Neural cell (in vitro differentiated cells): ENCODE measurements around the gene TSEN54. TPM values are rescaled to one million over a fixed set of nuclear protein-coding genes. Genes with fewer than 3 reads are reported as not detected.

Experiments used
- H2AFZ ChIP-seq: fragments of 200-600, 300-800 bp; sonication (generic), shearing (Covaris generic); 2 replicates; pipeline ENCODE4 v1.6.0; 2014; ENCODE audit warnings: low read depth, mild to moderate bottlenecking, antibody characterized with exemption, low read length, moderate library complexity
- H3F3A ChIP-seq: fragments of 200-600 bp; shearing (Covaris generic); 2 replicates; pipeline ENCODE4 v1.6.1; 2016; ENCODE audit warnings: mild to moderate bottlenecking, moderate library complexity, mixed read lengths, antibody characterized with exemption, low read length; ENCODE audit not compliant: insufficient read depth, poor library complexity, severe bottlenecking
- H3K27ac ChIP-seq: fragments of 200-600, 300-800 bp; sonication (generic), shearing (Covaris generic); 2 replicates; pipeline ENCODE4 v1.5.1; 2014; ENCODE audit warnings: mild to moderate bottlenecking, low read length, moderate library complexity
- H3K27me3 ChIP-seq: fragments of 300-800, 200-600 bp; sonication (generic), shearing (Covaris generic); 2 replicates; pipeline ENCODE4 v1.6.0; 2014; ENCODE audit warnings: mild to moderate bottlenecking, low read depth, low read length, moderate library complexity; ENCODE audit not compliant: insufficient read depth
- H3K36me3 ChIP-seq: fragments of 300-800, 200-600 bp; sonication (generic), shearing (Covaris generic); 2 replicates; pipeline ENCODE4 v1.5.1; 2014; ENCODE audit warnings: mild to moderate bottlenecking, antibody characterized with exemption, low read length, moderate library complexity; ENCODE audit not compliant: insufficient read depth
- H3K4me2 ChIP-seq: fragments of 300-800, 200-600 bp; sonication (generic), shearing (Covaris generic); 2 replicates; pipeline ENCODE4 v1.6.0; 2014; ENCODE audit warnings: mild to moderate bottlenecking, low read length
- H3K4me3 ChIP-seq: fragments of 300-800, 200-600 bp; sonication (generic), shearing (Covaris generic); 2 replicates; pipeline ENCODE4 v1.5.1; 2014; ENCODE audit warnings: mild to moderate bottlenecking, low read length, moderate library complexity
- H3K79me2 ChIP-seq: fragments of 200-600 bp; shearing (Covaris generic); replicated peaks from 2 replicates; pipeline ENCODE4 v1.6.0; 2014; ENCODE audit warnings: mild to moderate bottlenecking, low read length, moderate library complexity; ENCODE audit not compliant: insufficient read depth
- H3K9ac ChIP-seq: fragments of 300-800, 200-600 bp; sonication (generic), shearing (Covaris generic); 2 replicates; pipeline ENCODE4 v1.6.1; 2016; ENCODE audit warnings: mild to moderate bottlenecking, low read length, mixed read lengths
- H3K9me2 ChIP-seq: fragments of 200-600 bp; shearing (Covaris generic); 2 replicates; pipeline ENCODE4 v1.6.1; 2016; ENCODE audit warnings: mild to moderate bottlenecking, low read length, mixed read lengths; ENCODE audit not compliant: insufficient read depth
- H3K9me3 ChIP-seq: fragments of 200-600, 300-800 bp; sonication (generic), shearing (Covaris generic); 2 replicates; pipeline ENCODE4 v1.6.1; 2016; ENCODE audit warnings: mild to moderate bottlenecking, mixed run types, low read length, moderate library complexity, mixed read lengths
- H4K20me1 ChIP-seq: fragments of 200-600 bp; shearing (Covaris generic); 2 replicates; pipeline ENCODE4 v1.6.1; 2016; ENCODE audit warnings: mild to moderate bottlenecking, mixed run types; ENCODE audit not compliant: insufficient read depth
- EP300 ChIP-seq: fragments of 450-650 bp; conservative IDR thresholded peaks from 2 replicates; pipeline ENCODE4 v1.6.1; 2014; ENCODE audit warnings: antibody characterized with exemption, mild to moderate bottlenecking, moderate library complexity; ENCODE audit not compliant: poor library complexity, severe bottlenecking
- EZH2 ChIP-seq: fragments of 200-600, 300-800 bp; shearing (Covaris generic), sonication (generic); IDR thresholded peaks from 2 replicates; pipeline ENCODE4 v1.6.1; 2014; ENCODE audit warnings: antibody characterized with exemption, low read length, borderline replicate concordance, mild to moderate bottlenecking; ENCODE audit not compliant: insufficient read depth, poor library complexity, severe bottlenecking
- MXI1 ChIP-seq: fragments of 450-650 bp; conservative IDR thresholded peaks from 2 replicates; pipeline ENCODE4 v1.6.1; 2014; ENCODE audit warnings: antibody characterized with exemption, mild to moderate bottlenecking; ENCODE audit not compliant: poor library complexity, severe bottlenecking
- POLR2AphosphoS5 ChIP-seq: IDR thresholded peaks from 2 replicates; pipeline ENCODE4 v1.6.1; 2012
- RAD21 ChIP-seq: fragments of 450-650 bp; conservative IDR thresholded peaks from 2 replicates; pipeline ENCODE4 v1.6.1; 2014; ENCODE audit warnings: antibody characterized with exemption, mild to moderate bottlenecking, moderate library complexity
- SMC3 ChIP-seq: fragments of 450-650 bp; conservative IDR thresholded peaks from 2 replicates; pipeline ENCODE4 v1.6.1; 2014; ENCODE audit warnings: antibody characterized with exemption, mild to moderate bottlenecking, moderate library complexity; ENCODE audit not compliant: poor library complexity
- TAF1 ChIP-seq: IDR thresholded peaks from 2 replicates; pipeline ENCODE4 v1.6.1; 2012; ENCODE audit warnings: low read depth
- polyA plus RNA-seq: library from polyadenylated mRNA; depleted of rRNA; stranded (reverse); fragments of >200 nt; gene quantifications from 2 replicates; pipeline ENCODE4 v1.2.3, GENCODE V29; 2014
- TF ChIP-seq, protein P1 (sequence below): fragments of 450-650 bp; IDR thresholded peaks from 2 replicates; pipeline ENCODE4 v1.5.1; 2014; ENCODE audit warnings: antibody characterized with exemption, mild to moderate bottlenecking, moderate library complexity; ENCODE audit not compliant: poor library complexity, severe bottlenecking
- TF ChIP-seq, protein P2 (sequence below): IDR thresholded peaks from 2 replicates; pipeline ENCODE4 v1.6.1; 2012; ENCODE audit warnings: borderline replicate concordance

Gene TSEN54
- polyA plus RNA-seq, 1 donor from 2014 or later: 32.2 TPM

DNA sequence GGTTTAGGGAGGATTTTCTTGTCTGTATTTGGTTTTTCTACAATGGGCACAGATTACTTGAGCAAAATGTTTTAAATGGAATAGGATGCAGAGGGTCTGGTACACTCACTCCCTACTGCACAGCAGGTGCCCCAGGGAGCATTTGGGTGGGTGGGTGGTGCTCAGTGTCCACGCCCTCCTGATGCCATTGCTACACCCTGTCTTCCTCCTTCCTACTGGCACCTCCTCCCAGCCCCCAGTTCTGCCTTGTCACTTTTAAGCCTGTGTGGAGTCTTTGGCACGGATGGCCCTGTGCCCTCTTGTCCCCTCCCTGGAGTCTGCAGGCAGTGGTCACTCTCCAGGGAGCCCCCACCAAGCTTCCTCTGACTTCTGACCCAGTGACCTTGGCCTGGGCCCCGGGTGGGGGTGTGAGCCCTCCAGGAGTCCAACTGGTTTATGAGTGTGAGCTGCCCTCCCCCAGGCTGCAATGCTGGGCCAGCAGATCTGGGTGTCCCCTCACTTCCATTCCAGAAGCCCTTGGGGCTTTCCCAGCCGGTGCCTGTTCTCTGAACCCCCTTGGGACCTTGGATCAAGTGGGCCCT is 24.7 kb downstream of the TSEN54 start:
- H3K4me2 ChIP-seq: no peak overlapping the region

DNA sequence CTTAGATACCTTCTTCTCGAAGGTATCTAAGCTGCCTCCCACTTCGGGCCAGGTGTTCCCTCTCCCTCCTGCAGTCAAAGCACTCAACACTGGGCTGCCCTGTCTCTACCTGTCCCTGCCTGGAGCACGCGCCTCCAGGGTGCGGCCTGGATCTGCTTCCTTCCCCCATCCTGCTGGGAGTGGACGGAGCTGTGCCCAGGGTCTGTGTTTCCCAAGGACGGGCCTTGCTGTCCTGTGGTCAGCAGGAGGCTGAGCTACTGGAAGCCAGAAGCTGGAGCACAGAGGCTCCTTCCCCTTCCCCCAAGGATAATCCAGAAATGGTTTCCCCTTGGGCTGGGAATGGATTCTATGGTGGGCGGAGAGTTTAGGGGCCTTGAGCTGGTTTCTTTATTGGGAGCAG is 25.9 kb downstream of the TSEN54 start:
- no peaks in the 10 kb centered on the region for H3K9me2 ChIP-seq
- H3K36me3 ChIP-seq: no peaks in the 10 kb centered on the region
- no peaks in the 10 kb centered on the region for H3K27me3 ChIP-seq
- no peak overlapping the region for H3K27ac ChIP-seq
- no peak overlapping the region for H3K9ac ChIP-seq
- H3K79me2 ChIP-seq: no peaks in the 10 kb centered on the region
- no peak overlapping the region for H3K4me2 ChIP-seq
- no peak overlapping the region for H3K4me3 ChIP-seq
- TF ChIP-seq, protein P1, sequence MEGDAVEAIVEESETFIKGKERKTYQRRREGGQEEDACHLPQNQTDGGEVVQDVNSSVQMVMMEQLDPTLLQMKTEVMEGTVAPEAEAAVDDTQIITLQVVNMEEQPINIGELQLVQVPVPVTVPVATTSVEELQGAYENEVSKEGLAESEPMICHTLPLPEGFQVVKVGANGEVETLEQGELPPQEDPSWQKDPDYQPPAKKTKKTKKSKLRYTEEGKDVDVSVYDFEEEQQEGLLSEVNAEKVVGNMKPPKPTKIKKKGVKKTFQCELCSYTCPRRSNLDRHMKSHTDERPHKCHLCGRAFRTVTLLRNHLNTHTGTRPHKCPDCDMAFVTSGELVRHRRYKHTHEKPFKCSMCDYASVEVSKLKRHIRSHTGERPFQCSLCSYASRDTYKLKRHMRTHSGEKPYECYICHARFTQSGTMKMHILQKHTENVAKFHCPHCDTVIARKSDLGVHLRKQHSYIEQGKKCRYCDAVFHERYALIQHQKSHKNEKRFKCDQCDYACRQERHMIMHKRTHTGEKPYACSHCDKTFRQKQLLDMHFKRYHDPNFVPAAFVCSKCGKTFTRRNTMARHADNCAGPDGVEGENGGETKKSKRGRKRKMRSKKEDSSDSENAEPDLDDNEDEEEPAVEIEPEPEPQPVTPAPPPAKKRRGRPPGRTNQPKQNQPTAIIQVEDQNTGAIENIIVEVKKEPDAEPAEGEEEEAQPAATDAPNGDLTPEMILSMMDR: no peak
- no peak overlapping the region for H2AFZ ChIP-seq
- H4K20me1 ChIP-seq: no peaks in the 10 kb centered on the region
- no peaks in the 10 kb centered on the region for H3F3A ChIP-seq
- no peaks in the 10 kb centered on the region for H3K9me3 ChIP-seq

More for the DNA sequence above, 24.7 kb downstream of the TSEN54 start:
- H3K27ac ChIP-seq: no peak overlapping the region
- no peaks in the 10 kb centered on the region for H3K79me2 ChIP-seq
- H3K9ac ChIP-seq: no peak overlapping the region
- no peak overlapping the region for H2AFZ ChIP-seq
- H3K4me3 ChIP-seq: no peak overlapping the region
- no peaks in the 10 kb centered on the region for H4K20me1 ChIP-seq
- TF ChIP-seq RAD21 (no peak), SMC3 (no peak), EZH2 (no peak), MXI1 (no peak), EP300 (no peak), TAF1 (no peak), POLR2AphosphoS5 (no peak)
- TF ChIP-seq, protein P2, sequence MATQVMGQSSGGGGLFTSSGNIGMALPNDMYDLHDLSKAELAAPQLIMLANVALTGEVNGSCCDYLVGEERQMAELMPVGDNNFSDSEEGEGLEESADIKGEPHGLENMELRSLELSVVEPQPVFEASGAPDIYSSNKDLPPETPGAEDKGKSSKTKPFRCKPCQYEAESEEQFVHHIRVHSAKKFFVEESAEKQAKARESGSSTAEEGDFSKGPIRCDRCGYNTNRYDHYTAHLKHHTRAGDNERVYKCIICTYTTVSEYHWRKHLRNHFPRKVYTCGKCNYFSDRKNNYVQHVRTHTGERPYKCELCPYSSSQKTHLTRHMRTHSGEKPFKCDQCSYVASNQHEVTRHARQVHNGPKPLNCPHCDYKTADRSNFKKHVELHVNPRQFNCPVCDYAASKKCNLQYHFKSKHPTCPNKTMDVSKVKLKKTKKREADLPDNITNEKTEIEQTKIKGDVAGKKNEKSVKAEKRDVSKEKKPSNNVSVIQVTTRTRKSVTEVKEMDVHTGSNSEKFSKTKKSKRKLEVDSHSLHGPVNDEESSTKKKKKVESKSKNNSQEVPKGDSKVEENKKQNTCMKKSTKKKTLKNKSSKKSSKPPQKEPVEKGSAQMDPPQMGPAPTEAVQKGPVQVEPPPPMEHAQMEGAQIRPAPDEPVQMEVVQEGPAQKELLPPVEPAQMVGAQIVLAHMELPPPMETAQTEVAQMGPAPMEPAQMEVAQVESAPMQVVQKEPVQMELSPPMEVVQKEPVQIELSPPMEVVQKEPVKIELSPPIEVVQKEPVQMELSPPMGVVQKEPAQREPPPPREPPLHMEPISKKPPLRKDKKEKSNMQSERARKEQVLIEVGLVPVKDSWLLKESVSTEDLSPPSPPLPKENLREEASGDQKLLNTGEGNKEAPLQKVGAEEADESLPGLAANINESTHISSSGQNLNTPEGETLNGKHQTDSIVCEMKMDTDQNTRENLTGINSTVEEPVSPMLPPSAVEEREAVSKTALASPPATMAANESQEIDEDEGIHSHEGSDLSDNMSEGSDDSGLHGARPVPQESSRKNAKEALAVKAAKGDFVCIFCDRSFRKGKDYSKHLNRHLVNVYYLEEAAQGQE: no peak
- TF ChIP-seq, protein P1: no peak
- no peaks in the 10 kb centered on the region for H3K36me3 ChIP-seq
- no peaks in the 10 kb centered on the region for H3K9me2 ChIP-seq
- H3K9me3 ChIP-seq: no peaks in the 10 kb centered on the region
- no peaks in the 10 kb centered on the region for H3F3A ChIP-seq
- H3K27me3 ChIP-seq: no peaks in the 10 kb centered on the region
